ENCODE data around the gene CADM2.

The CADM2 gene

DNA sequence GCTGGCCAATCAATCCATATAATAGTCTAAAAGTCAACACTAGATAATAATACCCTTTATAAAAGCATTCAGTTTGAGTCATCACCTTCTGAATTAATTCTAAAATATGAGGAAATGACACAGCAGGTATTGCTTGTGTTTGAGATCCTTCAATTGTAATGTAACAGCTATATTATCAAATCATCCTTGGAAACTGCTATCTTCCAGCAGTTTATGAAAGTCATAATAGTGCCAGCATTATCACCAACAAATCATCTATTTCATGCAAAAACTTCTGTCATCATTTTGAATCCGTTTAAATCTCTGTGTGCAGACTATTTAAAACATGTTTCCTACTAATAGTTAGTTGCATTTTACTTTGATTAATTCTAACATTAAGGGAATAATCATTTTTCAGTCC is 468.7 kb downstream of the CADM2 start:
- H3K4me3 ChIP-seq = no peak overlapping the region
- H3K9me3 ChIP-seq (ENCODE audit: low read depth, low read length) = no peaks in the 10 kb centered on the region
- TF ChIP-seq FOXP2 (optimal IDR thresholded peaks at IDR 0.05; ENCODE audit: control extremely low read depth, extremely low read length, insufficient read depth) = no peak
- TF ChIP-seq POLR2AphosphoS5 (IDR thresholded peaks at IDR 0.05; ENCODE audit: borderline replicate concordance, low read depth, low read length) = no peak
- TF ChIP-seq EZH2 (IDR thresholded peaks at IDR 0.05) = no peak
- no peaks in the 10 kb centered on the region for H3K36me3 ChIP-seq (ENCODE audit: insufficient read depth, low read length)
- no peak overlapping the region for H3K27ac ChIP-seq
- no peak overlapping the region for H3K9ac ChIP-seq (ENCODE audit: insufficient read length)
- DNase-seq (ENCODE audit: low read depth, low spot score) = no peak

GRCh38 chr3:85432081-85432480 is 473.3 kb downstream of the CADM2 start:
- H3K4me3 ChIP-seq = no peak overlapping the region
- TF ChIP-seq FOXP2 (optimal IDR thresholded peaks at IDR 0.05; ENCODE audit: control extremely low read depth, extremely low read length, insufficient read depth) (no peak), POLR2AphosphoS5 (IDR thresholded peaks at IDR 0.05; ENCODE audit: borderline replicate concordance, low read depth, low read length) (no peak), EZH2 (IDR thresholded peaks at IDR 0.05) (no peak)
- H3K27ac ChIP-seq = no peak overlapping the region
- no peaks in the 10 kb centered on the region for H3K36me3 ChIP-seq (ENCODE audit: insufficient read depth, low read length)
- DNase-seq (ENCODE audit: low read depth, low spot score) = no peak
- no peak overlapping the region for H3K9ac ChIP-seq (ENCODE audit: insufficient read length)
- H3K9me3 ChIP-seq (ENCODE audit: low read depth, low read length) = no peaks in the 10 kb centered on the region

GRCh38 chr3:85433319-85433718 is 474.5 kb downstream of the CADM2 start:
- DNase-seq (ENCODE audit: low read depth, low spot score) = no peak
- TF ChIP-seq POLR2AphosphoS5 (IDR thresholded peaks at IDR 0.05; ENCODE audit: borderline replicate concordance, low read depth, low read length) (no peak), FOXP2 (optimal IDR thresholded peaks at IDR 0.05; ENCODE audit: control extremely low read depth, extremely low read length, insufficient read depth) (no peak), EZH2 (IDR thresholded peaks at IDR 0.05) (no peak)
- H3K9me3 ChIP-seq (ENCODE audit: low read depth, low read length) = no peaks in the 10 kb centered on the region
- no peak overlapping the region for H3K4me3 ChIP-seq
- H3K27ac ChIP-seq = no peak overlapping the region
- H3K9ac ChIP-seq (ENCODE audit: insufficient read length) = no peak overlapping the region
- no peaks in the 10 kb centered on the region for H3K36me3 ChIP-seq (ENCODE audit: insufficient read depth, low read length)

- no peak overlapping the region for H3K9ac ChIP-seq (ENCODE audit: insufficient read length)
- no peak overlapping the region for H3K4me3 ChIP-seq
- no peak for TF ChIP-seq FOXP2 (optimal IDR thresholded peaks at IDR 0.05; ENCODE audit: control extremely low read depth, extremely low read length, insufficient read depth)
- DNase-seq (ENCODE audit: low read depth, low spot score) = no peak
- no peaks in the 10 kb centered on the region for H3K36me3 ChIP-seq (ENCODE audit: insufficient read depth, low read length)
- H3K9me3 ChIP-seq (ENCODE audit: low read depth, low read length) = no peaks in the 10 kb centered on the region
- no peak overlapping the region for H3K27ac ChIP-seq
Observed at GRCh38 chr3:85455561-85456200, 496.9 kb downstream of the CADM2 start.

- no peaks in the 10 kb centered on the region for H3K9me3 ChIP-seq (ENCODE audit: low read depth, low read length)
- TF ChIP-seq POLR2AphosphoS5 (IDR thresholded peaks at IDR 0.05; ENCODE audit: borderline replicate concordance, low read depth, low read length) = no peak
- TF ChIP-seq FOXP2 (optimal IDR thresholded peaks at IDR 0.05; ENCODE audit: control extremely low read depth, extremely low read length, insufficient read depth) = no peak
- TF ChIP-seq EZH2 (IDR thresholded peaks at IDR 0.05) = no peak
- no peak overlapping the region for H3K4me3 ChIP-seq
- no peaks in the 10 kb centered on the region for H3K36me3 ChIP-seq (ENCODE audit: insufficient read depth, low read length)
- no peak for DNase-seq (ENCODE audit: low read depth, low spot score)
- no peak overlapping the region for H3K9ac ChIP-seq (ENCODE audit: insufficient read length)
- no peak overlapping the region for H3K27ac ChIP-seq
Observed at GRCh38 chr3:85474241-85474640, 515.5 kb downstream of the CADM2 start.

DNA sequence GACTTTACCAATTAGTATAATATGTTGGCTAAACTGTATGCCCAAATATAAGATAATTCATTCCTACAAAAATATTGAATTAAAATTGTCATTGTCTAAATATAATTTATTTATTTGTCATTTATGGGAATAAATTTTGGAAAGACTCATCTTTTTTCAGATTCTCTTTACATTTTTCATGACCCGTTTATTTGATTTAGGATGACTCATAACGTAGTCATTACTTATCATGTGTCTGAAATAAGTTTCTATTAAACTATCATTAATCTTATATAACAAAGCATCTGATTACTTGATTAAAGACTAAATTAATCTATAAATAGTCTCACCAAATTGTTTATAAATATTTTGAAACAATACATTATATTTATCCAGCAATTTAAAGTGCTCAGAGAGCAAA is 516.6 kb downstream of the CADM2 start:
- Histone ChIP-seq H3K36me3 (ENCODE audit: insufficient read depth, low read length) (no peaks in the 10 kb centered on the region), H3K9ac (ENCODE audit: insufficient read length) (no peak overlapping the region), H3K9me3 (ENCODE audit: low read depth, low read length) (no peaks in the 10 kb centered on the region), H3K4me3 (no peak overlapping the region), H3K27ac (no peak overlapping the region)
- no peak for DNase-seq (ENCODE audit: low read depth, low spot score)
- TF ChIP-seq POLR2AphosphoS5 (IDR thresholded peaks at IDR 0.05; ENCODE audit: borderline replicate concordance, low read depth, low read length) (no peak), EZH2 (IDR thresholded peaks at IDR 0.05) (no peak), FOXP2 (optimal IDR thresholded peaks at IDR 0.05; ENCODE audit: control extremely low read depth, extremely low read length, insufficient read depth) (no peak)

DNA sequence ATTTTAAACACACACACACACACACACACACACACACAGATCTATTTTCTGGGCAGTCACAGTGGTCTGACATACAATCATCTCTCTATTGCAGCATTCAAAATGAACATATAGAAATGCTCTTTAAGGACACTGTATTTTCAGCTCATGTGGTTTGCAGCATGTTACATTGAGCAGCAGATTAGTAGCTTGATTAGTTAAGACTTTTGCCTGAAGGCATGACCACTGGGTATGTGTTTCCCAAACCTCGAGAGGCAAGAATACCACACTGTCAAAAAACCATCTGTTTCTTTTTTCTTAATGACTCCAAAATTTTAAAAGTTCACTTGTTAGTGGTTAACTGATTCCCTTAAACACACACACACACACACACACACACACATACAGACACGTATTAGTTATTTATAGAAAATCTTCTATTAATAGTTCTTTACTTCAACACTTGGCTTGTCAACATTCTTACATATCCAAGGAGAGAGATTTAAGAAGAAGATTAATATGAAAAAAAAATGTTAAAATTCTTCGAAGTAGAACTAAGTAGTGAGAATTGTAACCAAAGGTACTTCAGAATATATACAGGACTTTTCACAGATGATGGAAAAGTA is 518.2 kb downstream of the CADM2 start:
- TF ChIP-seq EZH2 (IDR thresholded peaks at IDR 0.05) (no peak), POLR2AphosphoS5 (IDR thresholded peaks at IDR 0.05; ENCODE audit: borderline replicate concordance, low read depth, low read length) (peak; percentile 14; the same call in 1 of the 2 replicates)
- H3K27ac ChIP-seq = peak overlapping the region; percentile 72; the same call in 1 of the 2 replicates
- H3K9ac ChIP-seq (ENCODE audit: insufficient read length) = no peak overlapping the region
- H3K9me3 ChIP-seq (ENCODE audit: low read depth, low read length) = no peaks in the 10 kb centered on the region
- DNase-seq (ENCODE audit: low read depth, low spot score) = peak; percentile 87
- H3K36me3 ChIP-seq (ENCODE audit: insufficient read depth, low read length) = no peaks in the 10 kb centered on the region
- H3K4me3 ChIP-seq = peak overlapping the region; percentile 56

GRCh38 chr3:85481411-85482212 is 522.8 kb downstream of the CADM2 start:
- peak overlapping the region; percentile 39 for H3K9ac ChIP-seq (ENCODE audit: insufficient read length)
- peak overlapping the region; percentile 15; the same call in 1 of the 2 replicates for H3K27ac ChIP-seq
- no peaks in the 10 kb centered on the region for H3K36me3 ChIP-seq (ENCODE audit: insufficient read depth, low read length)
- no peak overlapping the region for H3K4me3 ChIP-seq
- no peak for DNase-seq (ENCODE audit: low read depth, low spot score)
- TF ChIP-seq EZH2 (IDR thresholded peaks at IDR 0.05) = no peak
- no peaks in the 10 kb centered on the region for H3K9me3 ChIP-seq (ENCODE audit: low read depth, low read length)

Measured in SK-N-MC (cell line).